Ishikawa (cell line): ENCODE data around the gene AACS.

Source experiments
- CEBPB ChIP-seq: IDR thresholded peaks from 2 replicates; pipeline ENCODE4 v1.6.1; 2012
- CREB1 ChIP-seq: IDR thresholded peaks from 2 replicates; pipeline ENCODE4 v1.6.1; 2012; ENCODE audit warnings: low read depth
- EP300 ChIP-seq: IDR thresholded peaks from 2 replicates; pipeline ENCODE4 v1.6.1; 2012; ENCODE audit warnings: borderline replicate concordance
- FOXM1 ChIP-seq: IDR thresholded peaks from 2 replicates; pipeline ENCODE4 v1.6.1; 2012; ENCODE audit warnings: low read depth, borderline replicate concordance
- RAD21 ChIP-seq: IDR thresholded peaks from 2 replicates; pipeline ENCODE4 v1.6.1; 2012; ENCODE audit warnings: low read depth
- TAF1 ChIP-seq: IDR thresholded peaks from 2 replicates; pipeline ENCODE4 v1.6.1; 2012; ENCODE audit warnings: low read depth, mild to moderate bottlenecking
- TCF12 ChIP-seq: IDR thresholded peaks from 2 replicates; pipeline ENCODE4 v1.6.1; 2012; ENCODE audit warnings: low read depth
- TEAD4 ChIP-seq: IDR thresholded peaks from 2 replicates; pipeline ENCODE4 v1.6.1; 2012
- YY1 ChIP-seq: IDR thresholded peaks from 2 replicates; pipeline ENCODE4 v1.6.1; 2012; ENCODE audit warnings: low read depth
- ZBTB7A ChIP-seq: IDR thresholded peaks from 2 replicates; pipeline ENCODE4 v1.6.1; 2012; ENCODE audit warnings: low read depth
- TF ChIP-seq, protein P1 (sequence below): IDR thresholded peaks from 2 replicates; pipeline ENCODE4 v1.6.1; 2012; ENCODE audit warnings: low read depth, mild to moderate bottlenecking
- TF ChIP-seq, protein P2 (sequence below): IDR thresholded peaks from 2 replicates; pipeline ENCODE4 v1.6.1; 2012
- TF ChIP-seq, protein P3 (sequence below): IDR thresholded peaks from 2 replicates; pipeline ENCODE4 v1.6.1; 2012

DNA sequence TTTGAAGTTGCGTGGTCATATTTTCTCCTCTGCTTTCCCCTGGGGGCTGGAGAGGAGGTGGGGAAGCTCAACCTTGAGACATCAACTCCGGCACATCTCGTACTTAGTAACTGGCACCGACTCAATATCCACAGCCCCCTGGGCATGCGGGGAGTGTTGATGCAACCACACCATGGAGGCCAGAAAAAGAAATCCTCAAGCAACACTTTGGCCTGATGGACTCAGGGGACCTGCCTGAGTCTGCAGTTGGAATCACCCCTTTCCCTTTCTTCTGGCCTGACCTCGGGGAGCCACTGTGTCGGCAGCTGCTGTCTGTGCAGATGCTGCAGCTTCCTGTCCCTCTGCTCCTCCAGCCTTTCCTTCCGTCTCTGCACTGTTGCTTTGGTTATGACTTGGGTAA lies 11.4 kb upstream of the AACS start:
- TF ChIP-seq FOXM1 (no peak), YY1 (no peak), CREB1 (no peak), TAF1 (no peak), RAD21 (no peak), CEBPB (no peak), EP300 (no peak), TCF12 (no peak), ZBTB7A (no peak), TEAD4 (no peak)
- TF ChIP-seq, protein P1, sequence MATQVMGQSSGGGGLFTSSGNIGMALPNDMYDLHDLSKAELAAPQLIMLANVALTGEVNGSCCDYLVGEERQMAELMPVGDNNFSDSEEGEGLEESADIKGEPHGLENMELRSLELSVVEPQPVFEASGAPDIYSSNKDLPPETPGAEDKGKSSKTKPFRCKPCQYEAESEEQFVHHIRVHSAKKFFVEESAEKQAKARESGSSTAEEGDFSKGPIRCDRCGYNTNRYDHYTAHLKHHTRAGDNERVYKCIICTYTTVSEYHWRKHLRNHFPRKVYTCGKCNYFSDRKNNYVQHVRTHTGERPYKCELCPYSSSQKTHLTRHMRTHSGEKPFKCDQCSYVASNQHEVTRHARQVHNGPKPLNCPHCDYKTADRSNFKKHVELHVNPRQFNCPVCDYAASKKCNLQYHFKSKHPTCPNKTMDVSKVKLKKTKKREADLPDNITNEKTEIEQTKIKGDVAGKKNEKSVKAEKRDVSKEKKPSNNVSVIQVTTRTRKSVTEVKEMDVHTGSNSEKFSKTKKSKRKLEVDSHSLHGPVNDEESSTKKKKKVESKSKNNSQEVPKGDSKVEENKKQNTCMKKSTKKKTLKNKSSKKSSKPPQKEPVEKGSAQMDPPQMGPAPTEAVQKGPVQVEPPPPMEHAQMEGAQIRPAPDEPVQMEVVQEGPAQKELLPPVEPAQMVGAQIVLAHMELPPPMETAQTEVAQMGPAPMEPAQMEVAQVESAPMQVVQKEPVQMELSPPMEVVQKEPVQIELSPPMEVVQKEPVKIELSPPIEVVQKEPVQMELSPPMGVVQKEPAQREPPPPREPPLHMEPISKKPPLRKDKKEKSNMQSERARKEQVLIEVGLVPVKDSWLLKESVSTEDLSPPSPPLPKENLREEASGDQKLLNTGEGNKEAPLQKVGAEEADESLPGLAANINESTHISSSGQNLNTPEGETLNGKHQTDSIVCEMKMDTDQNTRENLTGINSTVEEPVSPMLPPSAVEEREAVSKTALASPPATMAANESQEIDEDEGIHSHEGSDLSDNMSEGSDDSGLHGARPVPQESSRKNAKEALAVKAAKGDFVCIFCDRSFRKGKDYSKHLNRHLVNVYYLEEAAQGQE = no peak
- TF ChIP-seq, protein P2, sequence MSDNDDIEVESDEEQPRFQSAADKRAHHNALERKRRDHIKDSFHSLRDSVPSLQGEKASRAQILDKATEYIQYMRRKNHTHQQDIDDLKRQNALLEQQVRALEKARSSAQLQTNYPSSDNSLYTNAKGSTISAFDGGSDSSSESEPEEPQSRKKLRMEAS = no peak
- TF ChIP-seq, protein P3, sequence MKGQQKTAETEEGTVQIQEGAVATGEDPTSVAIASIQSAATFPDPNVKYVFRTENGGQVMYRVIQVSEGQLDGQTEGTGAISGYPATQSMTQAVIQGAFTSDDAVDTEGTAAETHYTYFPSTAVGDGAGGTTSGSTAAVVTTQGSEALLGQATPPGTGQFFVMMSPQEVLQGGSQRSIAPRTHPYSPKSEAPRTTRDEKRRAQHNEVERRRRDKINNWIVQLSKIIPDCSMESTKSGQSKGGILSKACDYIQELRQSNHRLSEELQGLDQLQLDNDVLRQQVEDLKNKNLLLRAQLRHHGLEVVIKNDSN = no peak
